Erythroblast (primary cell): ENCODE measurements around the gene SFMBT2.

Experiments
- GATA1 ChIP-seq: IDR thresholded peaks from 2 replicates; pipeline ENCODE4 v1.6.1; 2011; ENCODE audit warnings: low read depth, mild to moderate bottlenecking, control low read depth, low read length, moderate library complexity
- POLR2A ChIP-seq: IDR thresholded peaks from 2 replicates; pipeline ENCODE4 v1.6.1; 2011; ENCODE audit warnings: mild to moderate bottlenecking, low read length

DNA sequence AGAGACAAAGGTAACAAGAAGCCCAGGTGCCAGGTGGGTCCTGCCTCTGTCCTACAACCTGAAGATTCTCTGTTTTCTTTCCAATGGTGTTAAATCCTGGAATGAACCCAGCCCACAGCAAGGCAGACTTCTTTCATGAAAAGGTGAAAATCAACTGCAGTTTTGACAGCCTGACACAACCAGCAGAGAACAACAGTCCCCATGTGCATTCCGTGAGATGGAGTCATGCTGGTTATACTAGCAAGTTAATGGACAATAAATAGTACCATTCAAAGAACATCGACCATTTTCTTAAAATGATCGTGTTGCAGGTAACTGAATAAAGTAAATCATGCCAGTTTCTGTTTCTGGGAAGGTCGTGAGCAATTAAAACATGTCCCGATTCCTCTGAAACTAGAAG lies 131.5 kb downstream of the SFMBT2 start:
- TF ChIP-seq POLR2A (no peak), GATA1 (no peak)
